HG02870 (cell line): Measurements from ENCODE around the gene IL18R1.

ENCODE experiments used
- ATAC-seq: cut with Tn5 transposase; IDR thresholded peaks from one replicate; pipeline ENCODE4 v1.9.1; 2021; ENCODE audit warnings: mild to moderate bottlenecking, moderate library complexity; ENCODE audit not compliant: unreplicated experiment

IL18R1 gene

DNA sequence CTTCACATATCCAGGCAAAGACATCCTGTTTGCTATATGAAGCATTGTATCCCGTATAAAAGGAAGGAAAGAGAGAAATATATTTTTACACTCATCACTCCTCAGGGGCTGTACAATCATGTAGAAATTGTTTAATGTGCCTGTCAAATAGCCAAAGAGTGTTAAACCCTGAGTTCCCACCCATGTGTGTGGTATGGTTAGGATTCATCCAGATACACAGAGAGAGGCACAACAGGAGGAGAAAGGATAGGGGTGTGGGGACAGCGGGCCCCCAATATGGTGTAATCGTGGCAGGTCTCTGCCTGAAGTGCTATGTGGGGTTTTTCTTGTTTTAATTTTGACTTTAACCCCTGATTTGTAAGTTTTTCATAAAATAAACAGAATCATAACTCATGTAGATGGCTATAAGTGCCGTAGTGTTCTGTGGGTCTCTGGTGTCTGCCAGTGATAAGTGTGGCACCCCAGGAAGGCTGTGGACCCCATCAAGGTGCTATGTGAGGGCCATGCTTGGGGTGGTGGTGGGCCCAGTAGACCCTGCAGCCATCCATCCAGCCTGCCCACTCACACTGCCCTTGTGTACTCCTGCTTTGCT is 10.2 kb upstream of the IL18R1 start:
- no peak for ATAC-seq

DNA sequence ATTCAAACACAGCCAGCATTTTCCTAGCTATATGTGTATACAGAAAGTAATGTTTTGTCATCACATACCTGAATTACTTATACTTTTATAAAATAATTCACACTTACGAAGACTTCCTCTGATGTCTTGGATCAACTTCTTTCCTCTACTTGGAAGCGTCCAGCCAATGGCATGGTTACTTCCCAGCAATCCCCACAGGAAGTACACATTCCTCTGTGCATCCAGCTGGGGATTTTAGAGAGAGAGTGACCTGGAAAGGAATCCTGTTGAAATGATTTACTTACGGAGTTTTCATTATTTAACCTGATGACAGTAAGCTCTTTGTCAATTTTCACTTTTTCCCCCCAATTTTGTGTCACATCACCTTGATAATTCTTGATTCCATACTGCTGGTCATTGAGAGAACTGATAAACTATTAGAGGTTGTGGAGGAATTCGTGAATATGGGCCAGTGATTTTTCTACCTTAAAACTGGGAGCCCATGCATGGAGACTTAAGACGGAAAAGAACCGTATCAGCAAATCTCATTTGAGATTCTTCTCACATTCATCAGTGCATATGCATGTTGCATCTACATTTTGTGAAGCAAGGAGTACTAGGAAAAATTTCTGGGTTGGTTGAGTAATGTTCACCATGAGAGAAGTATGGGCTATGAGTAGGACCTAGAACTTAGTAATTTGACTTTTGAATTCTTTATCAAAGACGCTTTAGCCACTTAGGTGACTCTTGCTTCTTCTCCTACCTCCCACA is 9.0 kb upstream of the IL18R1 start:
- no peak for ATAC-seq

DNA sequence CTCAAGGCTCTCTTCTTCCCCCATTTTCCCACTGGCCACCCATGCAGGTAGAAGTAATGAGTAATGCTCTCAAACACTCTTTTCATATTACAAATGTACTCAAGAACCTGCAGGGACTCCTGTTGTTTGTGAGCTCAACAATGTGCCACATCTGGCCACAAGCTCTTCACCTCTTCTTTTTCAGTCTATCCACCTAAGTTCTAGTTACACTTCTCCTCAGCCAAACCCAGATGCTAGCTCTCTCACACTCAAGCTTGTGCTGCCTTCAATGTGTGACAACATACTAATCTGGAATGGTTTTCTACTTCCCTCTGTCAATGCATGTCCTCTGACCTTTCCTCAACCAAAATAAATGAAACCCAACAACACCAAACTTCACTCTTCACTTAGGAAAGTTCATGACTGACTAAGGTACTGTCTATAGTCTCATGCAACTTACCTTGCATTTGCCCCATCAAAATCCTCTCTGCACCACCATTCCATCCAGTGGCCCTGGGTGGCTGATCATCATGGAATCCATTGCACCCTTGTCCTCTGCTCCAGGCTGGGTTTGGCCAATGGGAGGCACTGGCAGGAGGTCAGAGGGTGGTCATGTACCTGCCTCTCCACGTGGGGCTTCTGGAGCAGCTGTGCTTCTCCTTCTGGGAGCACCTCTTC is 5.3 kb upstream of the IL18R1 start:
- no peak for ATAC-seq

DNA sequence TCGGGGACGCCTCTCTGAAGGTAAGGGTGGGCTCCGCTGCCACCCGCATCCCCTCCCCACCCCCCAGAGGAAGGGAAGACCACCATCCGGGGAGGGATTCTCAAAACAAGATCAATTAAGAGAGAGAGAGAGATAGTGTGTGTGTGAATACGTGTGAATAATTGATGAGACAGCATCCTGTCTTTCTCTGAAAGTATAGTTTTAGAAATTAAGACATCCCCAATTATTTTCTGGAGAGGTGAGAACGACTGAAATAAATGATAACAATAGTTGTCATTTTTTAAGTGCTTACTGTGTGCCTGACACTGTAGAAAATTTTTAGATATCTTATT is 751 bp downstream of the IL18R1 start:
- ATAC-seq = no peak

DNA sequence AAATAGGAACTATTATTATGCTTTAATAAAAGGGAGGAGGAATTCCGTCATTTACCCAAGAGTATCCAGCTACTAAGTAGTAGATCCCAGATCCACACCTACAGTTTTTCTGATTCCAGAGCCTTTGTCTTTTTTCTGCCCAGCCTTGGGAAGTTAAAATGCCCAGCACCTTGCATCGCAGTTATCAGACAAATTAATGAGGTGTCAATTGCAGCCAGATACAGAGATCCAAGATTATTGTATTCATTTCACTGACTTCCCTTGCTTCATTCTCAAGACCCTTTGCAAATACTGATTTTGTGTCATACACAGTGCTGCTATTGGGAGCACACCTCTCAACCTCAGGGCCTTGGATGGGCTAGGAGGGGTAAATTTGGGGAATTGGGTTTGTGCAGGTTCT is 1.1 kb downstream of the IL18R1 start:
- no peak for ATAC-seq

DNA sequence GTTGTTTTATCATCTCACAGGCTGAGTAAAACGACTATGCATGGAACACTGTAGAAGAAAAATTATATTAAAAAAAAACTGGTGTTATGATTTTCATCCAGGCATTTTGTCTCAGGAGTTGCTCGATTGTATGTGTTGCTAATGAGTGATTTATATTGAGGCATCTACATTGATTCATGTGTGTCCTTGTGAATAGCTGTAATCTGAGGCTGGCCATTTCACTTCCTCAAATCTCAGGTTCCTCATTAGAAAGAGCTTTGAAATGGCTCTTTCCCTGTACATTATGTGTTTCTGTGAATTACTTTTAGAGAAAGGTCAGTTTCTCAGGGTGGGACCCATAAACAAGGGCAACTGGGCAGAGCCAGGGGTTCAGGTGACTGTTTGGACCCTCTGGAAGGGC is 2.3 kb downstream of the IL18R1 start:
- ATAC-seq = no peak

DNA sequence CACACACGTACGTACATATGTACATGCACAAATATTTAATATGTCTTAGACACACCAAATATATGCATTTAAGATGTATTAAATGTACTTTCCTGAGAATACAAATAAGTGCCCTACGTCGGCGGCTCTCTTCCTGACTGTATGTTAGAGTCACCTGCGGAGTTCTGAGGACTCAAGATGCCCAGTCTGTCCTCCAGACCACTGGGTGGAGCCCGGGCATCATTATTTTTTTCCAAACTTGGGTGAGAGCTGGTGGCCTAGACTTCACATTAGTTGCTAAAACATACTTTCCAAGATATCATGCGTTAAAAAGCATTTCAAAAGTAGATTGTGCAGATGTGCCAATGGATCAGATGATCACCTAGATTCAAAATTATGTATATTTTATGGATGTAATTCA is 2.9 kb downstream of the IL18R1 start:
- ATAC-seq = no peak

DNA sequence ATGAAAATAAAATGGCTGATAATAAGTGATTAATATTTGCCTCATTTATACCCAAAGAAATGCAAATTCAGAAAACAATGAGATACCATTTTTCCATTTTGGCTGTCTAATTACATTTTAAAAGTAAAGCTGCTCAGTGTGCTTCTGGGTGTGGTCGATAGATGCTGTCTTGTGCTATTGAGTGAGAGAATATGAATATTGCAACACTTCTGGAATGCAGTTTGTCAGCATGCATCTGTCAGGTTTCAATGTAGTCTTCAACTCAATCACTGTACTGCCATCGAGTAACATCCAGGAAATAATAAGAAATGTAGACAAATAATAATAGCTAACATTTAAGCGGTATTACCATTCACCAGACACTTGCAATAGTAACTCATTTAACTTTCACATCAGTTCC is 3.9 kb downstream of the IL18R1 start:
- ATAC-seq = no peak

DNA sequence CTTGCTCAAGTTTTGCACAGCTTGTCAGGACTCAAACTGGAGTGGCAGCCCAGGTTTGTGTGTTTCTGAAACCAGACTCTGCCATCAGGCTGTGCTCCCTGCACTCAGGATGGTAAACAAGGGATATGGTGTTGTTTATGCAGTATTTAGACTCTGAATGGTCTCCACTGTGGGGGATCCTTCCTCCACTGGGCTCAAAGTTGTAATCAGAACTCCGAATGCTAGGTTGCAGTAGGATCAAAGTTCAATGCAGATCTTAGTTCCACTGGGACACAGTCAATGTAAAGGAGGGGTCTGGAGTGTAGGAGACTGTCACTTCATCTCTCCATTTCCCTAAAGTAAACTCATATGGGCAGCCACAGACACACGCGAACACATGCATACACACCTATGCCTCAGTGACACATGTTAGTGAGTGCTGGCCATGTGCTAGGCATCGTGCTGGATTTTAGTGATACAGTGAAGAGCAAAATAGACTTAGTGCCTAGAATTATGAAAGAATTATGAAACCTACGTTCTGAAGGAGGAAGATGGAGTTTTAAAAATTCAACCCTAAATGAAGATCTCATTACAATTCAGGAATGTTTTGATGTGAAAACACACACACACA is 6.1 kb downstream of the IL18R1 start:
- ATAC-seq = no peak

DNA sequence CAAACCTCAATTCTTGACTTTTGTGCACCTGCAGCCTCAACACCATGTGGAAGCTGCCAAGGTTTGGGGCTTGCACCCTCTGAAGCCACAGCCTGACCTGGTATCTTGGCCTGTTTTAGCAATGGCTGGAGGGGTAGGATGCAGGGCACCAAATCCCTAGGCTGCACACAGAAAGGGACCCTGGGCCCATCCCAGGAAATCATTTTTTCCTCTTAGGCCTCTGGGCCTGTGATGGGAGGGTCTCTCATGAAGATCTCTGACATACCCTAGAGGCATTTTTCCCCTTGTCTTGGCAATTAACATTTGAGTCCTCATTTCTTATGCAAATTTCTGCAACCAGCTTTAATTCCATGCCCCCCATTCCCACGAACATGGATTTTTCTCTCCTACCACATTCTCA is 10.2 kb downstream of the IL18R1 start:
- ATAC-seq = no peak

DNA sequence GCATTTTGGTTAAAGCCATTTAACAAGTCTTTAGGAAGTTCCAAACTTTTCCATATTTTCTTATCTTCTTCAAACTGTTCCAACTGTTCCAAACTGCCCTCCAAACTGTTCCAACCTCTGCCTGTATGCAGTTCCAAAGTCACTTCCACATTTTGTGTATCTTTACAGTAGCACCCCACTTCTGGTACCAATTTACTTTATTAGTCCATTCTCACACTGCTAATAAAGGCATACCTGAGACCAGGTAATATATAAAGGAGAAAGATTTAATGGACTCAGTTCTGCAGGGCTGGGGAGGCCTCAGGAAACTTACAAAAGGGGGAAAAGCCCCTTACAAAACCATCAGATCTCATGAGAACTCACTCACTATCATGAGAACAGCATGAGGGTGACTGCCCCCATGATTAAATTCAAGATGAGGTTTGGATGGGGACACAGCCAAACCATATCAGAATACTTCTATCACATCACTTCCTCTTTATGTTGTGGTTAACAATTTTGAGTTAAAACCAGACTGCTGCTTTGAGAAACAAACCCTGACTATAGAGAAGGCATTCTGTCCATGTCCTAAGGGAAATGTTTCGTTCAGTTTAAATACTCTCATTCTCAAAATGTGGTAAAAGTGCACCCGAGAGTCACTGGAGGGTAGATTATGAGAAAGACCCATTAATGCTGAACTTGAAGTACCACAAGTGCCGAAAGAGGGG is 11.0 kb downstream of the IL18R1 start:
- ATAC-seq = peak; percentile 82

DNA sequence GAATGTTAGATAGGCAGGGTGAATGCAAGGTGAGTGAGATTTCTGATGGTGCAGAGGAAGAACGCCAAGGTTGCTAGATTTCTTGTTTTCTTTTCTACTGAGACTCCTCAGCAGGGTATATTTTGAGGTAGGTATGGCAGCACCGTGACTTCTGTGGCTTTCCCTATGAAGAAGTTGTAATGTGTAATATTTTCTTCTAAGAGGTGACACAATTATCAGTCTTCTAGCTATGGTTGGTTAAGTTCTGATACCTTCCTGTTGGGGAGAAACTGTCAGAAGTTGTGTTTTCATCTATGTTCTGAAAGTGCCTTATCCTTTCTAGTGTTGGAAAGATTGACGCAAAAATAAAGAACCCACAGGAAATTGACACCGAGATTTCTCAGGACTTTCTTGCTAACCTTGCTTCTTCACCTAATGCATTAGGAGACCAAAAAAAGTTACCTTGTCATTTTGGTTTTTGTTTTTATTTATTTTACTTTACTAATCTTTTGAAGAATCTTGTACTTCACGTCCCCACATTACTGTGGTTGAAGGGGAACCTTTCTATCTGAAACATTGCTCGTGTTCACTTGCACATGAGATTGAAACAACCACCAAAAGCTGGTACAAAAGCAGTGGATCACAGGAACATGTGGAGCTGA is 11.9 kb downstream of the IL18R1 start:
- peak; percentile 50 for ATAC-seq

DNA sequence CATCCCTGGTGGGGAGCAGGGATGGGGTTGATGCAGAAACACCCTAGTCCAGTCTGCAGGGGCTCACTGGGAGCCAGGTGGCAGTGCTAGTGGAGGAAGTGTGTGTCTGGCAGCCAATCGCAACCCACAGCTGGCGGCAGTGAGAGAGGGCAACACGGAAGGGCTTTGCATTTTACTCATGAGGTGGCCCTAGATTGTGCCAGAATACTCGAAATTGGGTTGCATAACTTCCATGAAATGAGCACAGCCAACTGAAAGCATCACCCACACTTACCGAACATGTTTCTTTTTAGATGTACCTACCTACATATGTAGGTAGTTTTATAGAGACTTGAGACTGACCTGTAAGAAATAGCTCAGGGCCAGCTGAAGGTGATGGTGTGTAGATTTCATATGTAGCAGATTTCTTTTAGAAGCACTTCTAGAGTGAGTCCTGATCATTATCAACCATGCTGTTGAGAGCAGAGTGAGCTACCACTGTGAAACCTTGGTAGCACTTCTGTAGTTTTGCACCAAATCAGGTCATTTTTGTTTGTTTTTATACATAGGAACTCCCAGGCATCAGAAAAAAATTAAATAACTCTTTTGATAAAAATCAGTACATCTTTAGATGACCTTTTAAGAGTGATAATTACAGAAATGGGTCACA is 13.0 kb downstream of the IL18R1 start:
- ATAC-seq = no peak

DNA sequence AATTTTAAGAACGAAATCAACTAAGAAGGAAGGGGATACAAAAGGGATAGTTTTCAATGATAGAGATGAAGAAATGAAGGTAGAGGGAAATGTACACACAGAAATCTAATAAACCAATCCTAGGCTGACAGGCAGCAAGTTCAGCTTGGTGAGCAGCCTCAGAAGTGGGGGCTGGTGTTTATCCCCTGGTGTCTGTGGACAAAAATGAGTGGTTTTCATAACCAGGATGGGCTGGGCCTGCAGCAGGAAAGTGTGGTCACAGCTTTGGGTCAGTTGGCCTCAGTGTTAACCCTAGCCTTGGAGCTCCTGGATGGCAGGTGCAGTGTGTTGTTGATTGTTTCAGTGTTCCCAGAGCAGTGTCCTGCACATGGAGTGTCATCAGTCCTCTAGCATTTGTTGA is 14.3 kb downstream of the IL18R1 start:
- no peak for ATAC-seq

DNA sequence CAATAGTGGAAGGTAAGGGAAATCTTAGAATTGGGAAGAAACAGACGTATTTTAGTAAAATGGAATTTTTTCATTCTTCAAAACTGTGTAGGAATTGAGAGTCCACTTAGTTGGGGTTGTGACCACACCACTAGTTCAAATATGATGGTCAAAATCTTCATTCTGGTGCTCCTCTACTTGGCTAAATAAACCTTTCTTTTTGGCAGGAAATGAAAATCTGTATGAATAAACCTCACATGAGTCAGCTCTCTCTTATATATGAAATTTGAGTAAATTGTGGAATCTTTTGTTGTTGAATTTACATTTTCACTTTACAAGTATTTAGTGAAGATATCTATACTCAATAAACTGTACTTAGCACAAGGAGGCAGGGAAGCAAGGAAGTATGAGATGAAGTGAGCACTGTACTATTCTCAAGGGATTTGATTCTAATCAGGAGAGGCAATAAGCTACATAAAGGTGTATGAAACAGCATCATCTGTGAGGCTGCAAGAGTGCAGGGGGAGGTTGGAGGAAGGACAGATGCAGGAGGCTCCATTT is 20.5 kb downstream of the IL18R1 start:
- ATAC-seq = no peak

DNA sequence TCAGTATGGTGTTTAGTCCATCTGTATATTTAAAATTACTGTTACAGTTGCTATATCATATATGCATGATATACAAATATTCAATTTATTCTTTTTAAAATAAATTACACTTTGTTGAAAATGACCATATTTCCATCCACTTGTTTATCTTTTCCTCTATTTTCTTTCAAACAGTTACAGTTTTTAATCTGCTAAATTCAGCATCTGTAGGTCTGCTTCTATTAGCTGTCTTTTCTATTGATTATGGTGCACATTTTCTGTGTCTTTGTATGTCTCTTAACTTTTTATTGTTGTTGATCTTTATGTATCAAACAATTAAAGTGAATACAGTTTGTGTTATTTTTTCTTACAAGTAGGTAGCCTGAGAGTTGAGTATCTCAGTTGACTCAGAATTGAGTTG is 28.1 kb downstream of the IL18R1 start:
- no peak for ATAC-seq

DNA sequence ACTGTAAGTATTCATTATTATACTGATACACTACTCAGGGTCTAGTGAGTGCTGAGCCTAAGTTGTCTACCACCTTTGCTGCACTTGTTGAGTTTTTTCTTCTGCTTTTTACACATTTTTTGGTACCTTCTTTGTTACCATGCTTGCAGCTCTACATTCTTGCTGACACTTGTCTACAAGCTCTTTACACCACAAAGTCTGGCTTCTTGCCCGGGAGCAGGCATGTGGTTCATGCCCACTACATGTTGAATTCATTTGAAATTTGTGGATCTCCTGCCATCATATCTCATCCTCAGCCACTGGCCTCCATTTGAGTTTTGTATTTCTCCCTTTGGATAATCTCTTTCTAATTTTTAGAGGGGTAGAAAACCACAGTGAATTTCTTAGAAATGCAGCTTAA is 29.9 kb downstream of the IL18R1 start:
- no peak for ATAC-seq

DNA sequence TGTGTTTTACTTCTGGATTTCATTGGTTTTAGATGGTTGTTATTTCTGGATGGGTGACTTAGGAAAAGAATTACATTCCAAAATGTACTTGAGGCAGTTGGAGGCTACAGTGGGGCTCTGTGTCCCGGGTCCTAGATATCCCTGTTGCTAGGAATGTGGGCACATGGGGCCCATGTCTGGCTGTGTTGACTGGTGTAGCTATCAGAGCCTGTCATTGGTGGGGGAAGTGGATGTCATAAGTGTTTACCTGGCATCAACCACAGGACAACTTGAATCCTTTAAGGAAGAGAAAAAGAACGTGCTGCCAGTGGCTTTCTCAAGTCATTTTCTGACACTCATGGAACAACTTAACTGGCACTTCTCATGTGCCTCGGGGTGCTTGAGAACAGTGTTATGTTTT is 30.4 kb downstream of the IL18R1 start:
- no peak for ATAC-seq

DNA sequence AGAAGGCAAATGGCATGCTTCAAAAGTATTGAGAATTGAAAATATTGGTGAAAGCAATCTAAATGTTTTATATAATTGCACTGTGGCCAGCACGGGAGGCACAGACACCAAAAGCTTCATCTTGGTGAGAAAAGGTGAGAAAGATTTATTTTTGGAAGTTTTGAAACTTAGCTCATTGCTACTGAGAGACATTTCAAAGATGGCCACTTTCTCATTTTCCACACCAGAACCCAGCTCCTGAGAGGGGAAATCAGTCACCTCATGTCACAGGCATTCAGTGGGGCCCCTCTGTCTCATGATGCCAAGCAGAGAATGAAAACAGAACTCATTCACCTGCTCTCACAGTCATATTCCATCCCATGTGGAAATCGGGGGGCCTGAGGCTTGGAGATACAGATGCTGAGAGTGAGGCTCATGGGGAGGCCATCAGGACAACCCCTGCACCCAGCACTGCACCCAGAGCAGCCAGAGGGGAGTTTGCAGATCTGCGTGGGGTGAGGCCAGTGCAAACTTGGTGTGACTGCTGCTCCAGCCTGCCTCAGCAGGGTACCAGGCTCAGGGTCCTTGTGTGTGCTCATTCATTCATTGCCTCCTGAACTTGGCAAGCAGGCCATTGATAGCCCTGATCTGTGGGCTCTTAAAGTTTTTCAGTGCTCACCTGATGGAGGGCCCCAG is 31.4 kb downstream of the IL18R1 start:
- peak; percentile 40 for ATAC-seq
